Measurements from ENCODE around the gene CELSR1.

CELSR1 gene

DNA sequence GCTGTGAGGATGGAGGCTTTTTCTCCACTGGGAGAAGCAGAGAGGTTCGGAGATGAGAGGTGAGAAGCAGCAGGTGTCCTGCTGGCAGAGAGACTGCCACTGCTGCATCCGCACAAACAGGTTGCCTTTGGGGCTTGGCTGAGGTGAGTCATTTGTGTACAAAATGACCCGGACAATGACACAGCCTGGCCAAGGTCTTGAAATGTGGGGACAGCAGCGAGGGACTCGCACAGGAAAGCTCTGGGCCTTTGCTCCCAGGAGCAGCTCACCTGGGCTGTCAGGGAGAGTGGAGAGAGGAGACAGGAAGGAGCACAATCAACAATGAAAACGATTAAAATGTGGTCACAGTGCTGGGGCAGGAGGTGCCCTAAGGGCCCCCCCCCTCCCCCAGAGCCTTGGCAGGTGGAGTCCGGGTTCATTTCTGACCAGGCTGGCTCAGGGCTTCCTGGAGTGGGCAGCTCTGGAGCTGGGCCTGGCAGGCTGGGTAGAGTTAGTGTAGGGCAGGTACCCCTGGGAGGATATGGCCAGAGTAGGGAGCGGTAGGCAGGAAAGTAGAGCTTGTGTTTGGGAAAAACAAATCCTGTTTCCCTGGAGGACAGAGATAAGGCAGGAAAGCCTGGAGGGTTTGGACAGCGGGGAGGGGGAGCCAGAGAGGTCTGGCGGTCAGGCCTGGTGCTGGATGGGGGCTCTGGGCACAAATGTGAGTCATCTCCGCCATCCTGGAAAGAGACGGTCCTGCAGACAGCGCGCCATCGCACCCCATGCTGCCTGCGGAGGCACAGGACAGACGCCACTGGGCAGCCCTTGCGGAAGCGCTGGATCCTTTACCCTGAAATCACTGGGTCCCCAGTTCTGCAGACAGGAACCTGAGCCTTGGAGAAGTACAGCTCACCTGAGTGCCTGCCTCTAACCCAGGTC, 37.8 kb upstream of the CELSR1 start:
- no peak for DNase-seq

DNA sequence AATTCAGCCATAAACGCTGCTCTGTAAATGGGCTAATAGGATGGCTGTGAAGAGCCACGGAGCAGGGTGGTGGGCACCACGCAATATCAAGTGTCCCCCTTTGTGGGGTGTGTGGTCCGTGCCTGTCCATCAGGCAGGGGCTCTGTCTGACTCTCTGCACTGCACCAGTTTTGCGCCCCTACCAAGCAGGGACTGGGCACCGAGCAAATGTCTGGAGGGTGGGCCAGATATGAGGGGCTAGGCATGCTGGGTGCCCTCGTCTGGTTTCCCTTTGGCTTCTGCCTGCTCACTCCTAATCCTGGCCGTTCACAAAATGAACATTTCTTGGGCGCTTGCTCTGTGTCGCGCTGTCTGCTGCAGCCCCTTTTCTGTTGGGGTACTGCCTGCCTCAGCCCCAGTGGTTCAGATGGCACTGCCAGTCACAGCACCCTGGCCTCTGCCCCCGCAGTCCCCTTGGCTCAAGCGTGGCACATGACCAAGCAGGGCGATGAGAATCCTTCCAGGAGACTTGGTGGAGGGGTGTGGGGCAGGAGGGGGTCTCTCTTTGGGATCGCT, 37.1 kb upstream of the CELSR1 start:
- DNase-seq: no peak

DNA sequence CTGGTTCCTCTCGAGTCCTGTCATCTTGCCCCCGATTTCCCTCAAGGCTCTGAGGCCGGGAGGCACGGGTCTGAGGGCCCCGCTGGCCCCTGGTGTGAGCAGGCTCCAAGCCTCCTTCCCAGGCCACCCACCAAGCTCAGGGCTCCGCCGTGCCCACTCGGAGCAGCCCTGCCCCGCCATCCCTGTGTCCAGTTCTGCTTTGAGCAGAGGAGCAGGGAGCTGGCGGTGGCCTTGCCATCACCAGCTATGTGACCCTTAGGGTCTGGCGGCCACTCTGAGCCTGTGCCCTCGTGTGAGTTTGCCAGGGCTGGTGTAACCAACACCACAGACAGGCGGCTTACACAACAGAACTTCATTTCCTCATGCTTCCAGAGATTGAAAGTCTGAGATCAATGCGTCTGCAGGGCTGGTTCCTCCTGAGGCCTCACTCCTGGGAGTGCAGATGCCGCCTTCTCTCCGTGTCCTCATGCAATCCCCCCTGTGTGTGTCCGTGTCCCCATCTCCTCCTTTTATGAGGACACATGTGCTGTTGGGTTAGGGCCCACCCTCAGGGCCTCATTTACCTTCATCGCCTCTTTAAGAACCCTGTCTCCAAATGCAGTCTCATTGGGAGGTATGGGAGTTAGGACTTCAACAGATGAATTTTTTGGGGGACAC, 36.5 kb upstream of the CELSR1 start:
- no peak for DNase-seq

DNA sequence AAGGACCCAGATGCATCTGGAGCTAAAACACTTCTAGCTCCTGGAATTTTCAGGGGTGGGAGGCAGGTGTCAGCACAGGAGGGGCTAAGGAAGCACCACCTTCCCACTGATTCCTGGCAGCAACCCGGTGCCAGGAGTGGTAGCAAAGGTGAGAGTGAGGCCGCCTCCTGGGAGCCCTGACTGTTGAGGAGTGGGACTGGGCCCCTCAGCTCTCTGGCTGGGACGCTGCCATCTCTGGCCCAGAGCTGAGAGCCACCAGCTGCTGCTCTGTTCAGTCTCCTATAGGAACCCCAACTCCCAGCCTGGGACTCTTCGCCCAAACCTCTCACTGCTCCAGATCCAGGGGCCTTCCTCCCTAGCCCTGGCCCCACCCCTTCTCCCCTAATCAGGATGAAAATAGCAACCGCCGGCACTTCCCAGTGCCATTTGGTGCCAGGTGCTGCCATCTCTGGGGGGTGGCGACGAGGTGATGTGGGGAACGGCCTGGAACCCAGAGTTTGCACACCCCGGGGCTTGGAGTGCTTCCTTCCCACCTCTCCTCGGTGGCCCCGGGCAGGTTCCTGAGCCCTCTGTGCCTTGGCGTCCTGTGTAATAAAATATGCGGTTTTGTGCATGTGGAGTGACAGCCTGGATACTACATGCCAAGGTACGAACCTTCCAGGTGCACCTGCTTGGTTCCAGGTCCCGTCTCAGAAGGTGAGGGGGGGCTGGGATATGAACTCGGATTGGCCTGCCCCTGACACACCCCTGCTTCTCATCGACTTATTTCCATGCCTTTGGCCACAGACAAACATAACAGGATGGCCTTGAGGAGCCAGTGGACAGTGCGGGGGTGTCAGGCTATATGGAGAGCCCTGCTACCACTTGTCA, 35.7 kb upstream of the CELSR1 start:
- no peak for DNase-seq

DNA sequence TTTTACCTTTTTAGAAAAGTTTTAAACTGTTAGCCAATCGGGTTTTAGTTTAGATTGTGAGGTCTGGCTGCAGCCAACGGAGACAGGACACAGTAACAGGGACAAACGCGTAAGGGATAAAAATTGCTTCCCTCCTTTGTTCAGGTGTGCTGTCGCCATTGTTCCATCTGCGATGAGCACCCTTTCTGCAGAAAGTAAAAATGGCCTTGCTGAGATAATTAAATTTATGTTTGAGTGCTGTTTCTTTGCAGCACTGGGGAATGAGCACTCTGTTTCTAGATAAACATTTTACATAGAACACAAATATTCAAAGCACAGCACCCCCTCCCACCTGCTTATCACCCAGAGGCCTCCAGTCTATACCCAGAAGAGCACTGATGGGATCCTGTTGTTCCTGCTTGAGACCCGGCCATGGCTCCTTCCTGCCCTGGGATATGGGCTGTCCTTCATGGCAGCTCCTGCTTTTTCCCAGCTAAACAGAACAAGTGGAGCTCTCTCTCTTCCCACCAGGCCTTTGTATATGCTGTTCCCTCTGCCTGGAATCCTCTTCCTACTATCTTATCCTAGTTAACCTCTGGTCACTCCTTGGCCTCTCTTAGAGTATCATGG, 34.3 kb upstream of the CELSR1 start:
- no peak for DNase-seq

DNA sequence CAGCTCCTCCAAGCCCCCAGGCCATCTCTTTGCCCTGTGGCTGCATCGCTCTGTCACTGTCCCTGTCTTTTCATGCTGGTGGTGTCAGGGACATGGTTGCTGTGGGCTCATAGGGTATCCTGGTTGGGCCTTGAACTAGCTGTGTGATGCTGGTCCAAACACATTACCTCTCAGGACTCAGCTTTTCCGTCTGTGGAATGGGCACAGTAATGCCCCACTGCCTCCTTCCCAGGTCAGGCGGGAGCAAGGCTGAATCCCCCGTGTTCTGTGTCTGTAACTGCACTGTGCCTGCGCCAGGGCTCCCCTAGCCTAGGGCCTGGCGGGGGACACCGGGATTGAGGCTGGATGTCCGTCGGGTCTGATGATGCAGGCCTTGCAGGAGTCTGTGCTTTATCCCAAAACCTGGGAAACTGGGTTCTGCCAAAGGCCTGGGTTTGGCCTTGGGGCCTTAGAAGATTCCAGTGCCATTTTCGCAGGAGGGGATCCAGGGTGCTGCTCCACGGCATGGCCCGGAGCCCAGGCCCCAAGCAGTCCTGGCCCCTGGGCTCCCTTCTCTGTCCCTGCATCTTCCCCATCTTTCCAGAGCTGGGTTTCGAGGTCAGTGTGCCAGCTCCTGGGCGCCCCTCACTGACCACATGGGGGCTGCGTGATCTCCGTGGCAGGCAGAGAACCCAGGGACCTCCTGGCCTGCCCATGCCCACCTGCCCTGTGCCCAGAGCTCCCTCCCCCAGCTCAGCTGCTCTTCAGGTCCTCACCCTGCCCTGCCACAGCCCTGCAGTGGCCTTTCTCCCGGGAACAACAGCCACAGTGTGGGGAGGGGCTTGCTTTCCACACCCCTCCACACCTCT, 32.7 kb upstream of the CELSR1 start:
- no peak for DNase-seq

DNA sequence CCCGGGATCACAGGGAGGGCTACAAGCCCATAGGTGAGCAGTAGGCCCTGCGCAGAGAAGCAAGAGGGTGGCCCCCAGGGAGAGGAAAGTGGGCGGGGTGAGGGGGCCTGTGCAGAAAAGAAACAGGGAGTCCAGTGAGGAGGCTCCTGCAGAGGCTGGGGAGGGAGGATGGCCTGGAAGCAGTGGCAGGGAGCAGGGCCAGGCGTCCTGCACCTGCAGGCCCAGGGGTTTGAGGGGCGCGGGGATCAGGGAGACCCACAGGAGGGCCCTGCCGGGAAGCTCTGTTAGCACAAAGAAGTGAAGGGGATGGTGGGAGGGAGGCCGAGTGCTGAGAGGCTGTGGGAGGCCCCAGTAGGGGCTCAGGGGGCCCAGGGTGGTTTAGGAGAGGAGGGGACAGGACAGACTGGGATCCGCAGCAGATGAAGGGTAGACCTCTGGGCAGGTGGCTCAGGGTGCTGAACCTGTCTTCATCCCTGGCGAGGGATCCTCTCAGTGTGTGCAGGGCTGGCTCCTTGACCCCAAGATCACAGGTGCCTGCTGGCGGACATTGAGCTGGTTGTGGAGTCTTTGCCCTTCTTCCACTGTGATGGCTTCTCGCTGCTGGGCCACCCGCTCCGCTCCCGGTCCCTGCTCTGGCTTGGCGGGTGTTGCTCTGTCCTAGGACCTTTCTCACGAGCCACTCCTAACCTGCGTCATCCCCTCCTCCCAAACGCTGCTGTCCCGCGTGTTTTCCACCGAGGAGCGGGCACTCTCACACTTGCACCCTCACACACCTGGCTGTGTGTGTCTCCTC, 31.8 kb upstream of the CELSR1 start:
- no peak for DNase-seq

DNA sequence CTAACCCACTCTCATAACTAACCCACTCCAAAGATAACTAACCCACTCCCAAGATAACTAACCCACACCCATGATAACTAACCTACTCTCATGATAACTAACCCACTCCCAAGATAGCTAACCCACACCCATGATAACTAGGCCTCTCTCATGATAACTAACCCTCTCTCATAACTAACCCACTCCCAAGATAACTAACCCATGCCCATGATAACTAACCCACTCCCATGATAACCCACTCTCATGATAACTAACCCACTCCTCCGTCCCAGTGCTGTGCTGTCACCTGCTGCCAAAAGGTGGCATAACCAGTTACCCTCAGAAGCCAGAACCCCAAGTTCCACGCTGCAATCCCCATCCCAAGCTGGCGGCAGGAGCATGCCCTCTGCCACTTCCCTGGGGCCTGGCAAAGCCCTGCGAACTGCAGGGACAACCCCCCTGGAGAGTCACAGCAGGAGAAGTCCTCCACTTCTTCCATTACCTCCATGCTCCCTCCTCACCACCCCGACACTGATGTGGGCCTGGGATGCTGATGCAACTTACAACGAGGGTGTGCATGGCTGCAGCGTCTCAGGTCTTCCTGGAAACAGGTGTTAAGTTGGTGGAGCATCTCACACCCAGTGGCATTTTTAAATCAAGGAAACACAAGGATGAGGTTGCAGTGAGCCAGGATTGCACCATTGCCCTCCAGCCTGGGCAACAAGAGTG, 30.8 kb upstream of the CELSR1 start:
- DNase-seq: no peak

DNA sequence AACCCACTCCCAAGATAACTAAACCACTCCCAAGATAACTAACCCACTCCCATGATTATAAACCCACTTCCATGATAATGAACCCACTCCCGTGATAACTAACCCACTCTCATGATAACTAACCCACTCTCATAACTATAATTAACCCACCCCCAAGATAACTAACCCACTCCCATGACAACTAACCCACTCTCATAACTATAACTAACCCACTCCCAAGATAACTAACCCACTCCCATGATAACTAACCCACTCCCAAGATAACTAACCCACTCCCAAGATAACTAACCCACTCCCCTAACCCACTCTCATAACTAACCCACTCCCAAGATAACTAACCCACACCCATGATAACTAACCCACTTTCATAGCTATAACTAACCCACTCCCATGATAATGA, 30.1 kb upstream of the CELSR1 start:
- DNase-seq: no peak

DNA sequence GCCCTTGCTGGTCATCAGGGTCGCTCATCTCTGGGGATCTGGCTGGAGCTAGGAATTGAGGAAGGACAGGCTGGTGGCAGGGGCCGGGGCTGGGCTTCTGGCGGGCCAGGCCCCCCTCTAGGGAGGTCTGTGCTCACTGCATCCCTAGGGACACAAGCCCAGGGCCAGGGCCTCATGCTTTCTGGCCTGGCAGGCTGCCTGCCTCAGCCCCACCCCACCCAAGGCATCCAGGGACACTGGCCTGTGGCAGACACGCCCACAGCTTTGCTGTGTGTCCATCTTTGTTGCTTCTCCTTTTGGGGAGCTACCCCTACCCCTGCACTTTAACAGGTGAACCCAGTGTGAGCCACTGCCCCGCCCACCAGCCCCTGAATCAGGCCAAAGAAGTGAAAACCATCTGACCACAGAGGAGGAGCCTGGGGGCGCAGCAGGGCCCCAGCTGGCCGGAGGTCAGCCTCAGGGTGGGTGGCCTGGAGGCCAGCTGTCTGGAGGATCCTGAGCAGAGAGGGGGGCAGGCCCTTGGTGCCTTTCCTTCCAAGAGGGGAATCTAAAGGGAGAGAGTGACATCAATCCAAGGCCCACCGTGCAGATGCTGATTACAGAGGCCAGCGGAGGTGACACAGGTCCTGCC, 26.8 kb upstream of the CELSR1 start:
- DNase-seq: no peak

DNA sequence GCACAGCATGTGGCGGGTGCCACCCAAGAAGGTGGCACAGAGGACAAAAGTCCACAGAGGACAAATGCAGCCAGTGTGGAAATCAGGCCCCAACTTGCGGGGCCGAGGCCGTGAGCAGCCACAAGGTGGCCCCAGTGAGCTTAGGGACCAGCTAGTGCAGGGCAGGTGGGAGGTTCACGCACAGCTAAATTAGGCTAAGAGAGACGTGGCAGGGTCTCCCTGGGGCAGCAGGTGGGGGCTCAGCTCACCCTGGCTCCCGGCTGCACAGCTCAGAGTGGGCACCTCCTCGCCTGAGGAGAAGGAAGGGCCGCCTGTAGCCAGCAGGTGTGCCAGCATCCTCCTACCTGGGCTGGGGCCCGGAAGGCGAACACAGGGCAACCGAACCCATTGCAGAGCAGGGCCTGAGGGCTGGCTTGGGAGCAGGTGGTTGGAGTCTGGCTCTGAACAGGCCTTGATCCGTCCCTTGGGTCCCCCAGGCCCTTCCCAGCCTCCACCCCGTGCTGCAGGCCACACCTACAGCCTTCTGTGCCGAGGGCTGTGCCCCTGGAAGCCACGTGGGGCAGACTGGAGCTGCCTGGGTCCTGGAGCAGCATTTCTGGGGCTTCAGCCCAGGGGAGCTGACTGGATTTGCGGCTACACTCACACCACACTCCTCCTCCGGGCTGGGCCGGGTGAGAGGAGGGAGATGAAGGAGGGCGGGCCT, 26.1 kb upstream of the CELSR1 start:
- peak; percentile 36 to 70 (median 62) for DNase-seq

DNA sequence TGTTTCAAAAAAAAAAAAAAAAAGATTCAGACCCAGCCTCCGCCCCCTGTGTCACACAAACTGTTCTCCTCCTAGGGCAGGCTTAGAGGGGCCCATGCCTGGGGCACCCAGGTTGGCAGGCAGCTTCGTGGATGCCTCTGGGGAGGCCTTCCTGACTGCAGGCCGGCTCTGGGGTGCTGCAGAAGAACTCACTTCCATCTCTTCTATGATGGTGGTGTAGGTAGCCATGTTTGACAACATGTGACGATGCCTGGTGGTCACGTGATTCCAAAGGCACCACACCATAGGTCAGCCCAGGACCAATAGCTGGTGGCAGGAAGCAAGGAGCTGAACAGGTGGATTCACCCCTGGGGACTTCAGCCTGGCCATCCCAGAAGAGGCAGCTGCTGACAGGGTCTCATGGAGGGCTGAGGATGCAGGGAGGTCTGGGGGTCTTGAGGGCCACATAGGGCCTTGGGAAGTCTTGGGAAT, 24.1 kb upstream of the CELSR1 start:
- DNase-seq: no peak

DNA sequence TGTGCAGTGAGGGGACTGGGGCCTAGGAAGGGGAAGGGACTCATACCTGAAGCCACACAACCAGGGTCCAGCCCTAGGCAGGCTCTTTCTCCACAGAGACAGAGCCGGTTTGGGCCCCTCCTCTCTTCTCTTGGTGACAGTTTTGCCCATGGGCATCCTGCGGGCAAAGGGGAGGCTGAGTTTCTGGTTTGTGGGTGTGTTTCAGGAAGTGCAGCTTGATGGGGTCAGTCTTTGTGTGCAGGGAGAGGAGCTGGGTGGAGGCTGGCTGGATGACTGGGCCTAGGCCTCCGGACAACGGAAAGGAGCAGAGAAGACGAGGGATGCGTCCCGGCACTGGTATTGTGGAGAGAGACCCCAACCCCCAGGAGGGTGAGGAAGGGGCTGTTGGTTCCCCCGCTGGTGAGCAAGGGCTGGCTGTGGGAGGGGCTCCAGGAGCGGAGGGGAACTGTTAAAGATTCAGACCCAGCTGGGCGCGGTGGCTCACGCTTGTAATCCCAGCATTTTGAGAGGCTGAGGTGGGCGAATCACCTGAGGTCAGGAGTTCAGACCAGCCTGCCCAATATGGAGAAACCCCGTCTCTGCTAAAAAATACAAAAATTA, 23.4 kb upstream of the CELSR1 start:
- DNase-seq: no peak

DNA sequence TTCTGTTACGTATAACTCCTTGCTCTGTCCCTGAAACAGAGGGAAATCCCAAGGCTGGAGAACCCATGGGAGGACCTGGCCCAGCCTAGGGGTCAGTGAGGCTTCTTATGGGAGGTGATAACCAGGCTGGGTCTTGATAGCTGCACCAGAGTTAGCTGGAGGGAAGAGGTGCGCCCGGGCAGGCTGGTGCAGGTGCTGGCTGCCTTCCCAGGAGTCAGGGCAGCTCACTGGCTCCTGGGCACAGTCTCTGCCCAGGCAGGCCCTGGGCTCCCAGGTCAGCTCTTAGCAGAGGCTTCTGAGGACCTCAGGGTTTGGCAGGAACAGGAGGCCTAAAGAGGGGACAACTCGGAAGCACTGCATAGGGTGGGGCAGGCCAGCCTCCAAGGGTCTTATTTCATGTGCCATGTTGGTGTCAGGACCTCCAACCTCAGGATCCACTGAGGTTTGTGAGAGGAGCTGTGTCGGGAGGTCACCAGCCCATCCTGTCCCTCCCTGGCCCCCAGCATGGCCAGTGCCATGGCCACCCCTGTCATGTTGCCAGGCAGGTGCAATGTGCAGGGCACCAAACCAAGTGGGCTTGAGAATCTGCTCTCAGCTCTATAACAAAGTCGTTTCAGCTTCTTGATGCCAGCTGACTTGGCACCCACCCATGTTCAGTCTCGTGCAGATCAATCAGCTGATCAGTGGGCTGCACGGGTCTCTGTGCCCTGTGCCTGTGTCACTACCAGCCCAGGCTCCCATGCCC, 20.5 kb upstream of the CELSR1 start:
- no peak for DNase-seq

DNA sequence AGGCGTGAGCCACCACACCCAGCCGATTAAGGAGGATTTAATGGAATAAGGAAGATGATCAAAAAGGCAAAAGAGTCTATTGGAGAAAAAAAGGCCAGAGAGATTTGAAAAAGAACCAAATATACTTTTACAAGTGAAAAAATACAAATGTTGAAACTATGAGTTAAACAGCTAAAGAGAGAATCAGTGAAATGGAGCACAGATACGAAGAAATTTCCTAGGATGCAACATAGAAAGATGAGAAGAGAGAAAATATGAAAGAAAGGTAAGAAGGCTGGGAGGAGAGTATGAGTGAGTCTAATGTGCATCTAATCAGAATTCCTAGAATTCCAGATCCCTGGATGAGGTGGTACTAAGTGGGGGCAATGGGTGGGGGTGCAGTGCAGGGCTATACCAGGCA, 19.4 kb upstream of the CELSR1 start:
- no peak for DNase-seq

DNA sequence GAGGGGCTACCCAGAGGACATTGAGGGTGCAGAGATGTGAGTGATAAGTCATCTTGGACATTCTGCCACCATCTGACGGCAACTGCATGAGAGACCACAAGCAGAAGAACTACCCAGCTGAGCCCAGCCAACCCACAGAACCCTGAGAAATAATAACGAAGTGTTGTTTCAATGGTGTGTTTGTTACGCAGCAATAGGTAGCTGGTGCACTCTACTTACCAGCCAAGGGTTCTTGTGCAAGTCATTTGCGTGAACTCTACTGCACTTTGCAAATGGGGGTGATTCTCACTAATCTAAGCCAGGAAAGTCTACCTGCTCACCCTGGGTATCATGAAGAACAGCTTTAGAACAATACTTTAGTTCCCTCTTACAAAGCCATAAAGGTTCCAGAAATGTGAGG, 15.8 kb upstream of the CELSR1 start:
- DNase-seq: no peak

DNA sequence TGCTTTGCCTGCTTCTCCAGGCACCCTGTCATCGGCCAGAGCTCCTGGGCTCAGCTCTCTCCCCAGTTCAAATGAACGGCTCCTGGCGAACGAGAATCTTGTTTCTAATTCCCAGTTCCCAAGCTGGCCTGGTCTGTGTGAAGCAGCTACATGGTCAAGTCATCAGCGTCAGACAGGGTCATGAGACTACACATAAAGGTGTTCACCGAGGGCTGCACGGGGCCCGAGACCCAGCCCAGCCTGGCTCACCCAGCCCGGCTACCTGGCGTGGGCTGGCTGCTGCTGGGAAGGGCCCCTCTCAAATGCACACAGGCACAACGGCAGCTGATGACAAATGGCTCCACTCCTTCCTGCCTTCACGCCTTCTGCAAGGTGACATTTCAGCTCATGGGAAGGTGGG, 14.6 kb upstream of the CELSR1 start:
- DNase-seq: no peak

DNA sequence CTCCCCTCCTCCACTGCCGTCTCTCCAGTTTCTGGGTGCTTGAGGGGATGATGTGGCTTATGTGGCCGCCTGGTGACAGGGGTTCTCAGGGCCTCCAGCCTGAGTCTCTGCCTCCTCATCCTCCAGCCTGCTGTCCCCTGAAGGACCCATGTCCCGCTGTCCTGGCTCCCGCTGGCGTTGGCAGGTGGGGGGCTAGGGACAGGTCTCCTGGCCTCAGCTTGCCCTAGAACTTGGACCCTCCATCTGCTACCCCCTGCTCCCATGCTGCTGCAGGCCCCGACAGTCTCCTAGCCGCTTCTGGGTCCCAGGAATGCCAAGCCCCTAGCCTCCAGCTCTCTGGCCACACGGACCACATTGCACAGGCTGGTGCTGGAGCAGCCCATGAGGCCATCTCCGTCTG, 13.9 kb upstream of the CELSR1 start:
- DNase-seq: no peak
